H1 (cell line): ENCODE data around the gene F10. TPM values are rescaled to one million over a fixed set of nuclear protein-coding genes. Genes with fewer than 3 reads are reported as not detected.

Experiments used
- ASH2L ChIP-seq: fragments of 200-600, 300-600 bp; sonication (generic); IDR thresholded peaks from one replicate; pipeline ENCODE4 v1.7.1; 2017; ENCODE audit warnings: low read length
- BACH1 ChIP-seq: IDR thresholded peaks from 2 replicates; pipeline ENCODE4 v1.6.1; 2012; ENCODE audit warnings: low read length, improper control_type of control experiment
- CBX5 ChIP-seq: fragments of 300-800, 300-1000 bp; sonication (generic); IDR thresholded peaks from 2 replicates; pipeline ENCODE4 v1.7.1; 2016; ENCODE audit warnings: antibody characterized with exemption, low read length, low read depth
- CEBPB ChIP-seq: IDR thresholded peaks from 2 replicates; pipeline ENCODE4 v1.6.1; 2012; ENCODE audit warnings: low read depth, low read length
- CHD1 ChIP-seq: IDR thresholded peaks from 2 replicates; pipeline ENCODE4 v1.6.1; 2012; ENCODE audit warnings: low read depth, low read length, improper control_type of control experiment
- EP300 ChIP-seq, 2 experiments: IDR thresholded peaks; 1 replicate in 1 of 2; 2 replicates in 1 of 2; pipeline ENCODE4 v1.6.1; 2011 to 2012; ENCODE audit warnings: low read depth in 2 of 2, low read length in 2 of 2, mild to moderate bottlenecking in 2 of 2, borderline replicate concordance in 1 of 2, inconsistent platforms in 1 of 2, moderate library complexity in 1 of 2
- JUN ChIP-seq: IDR thresholded peaks from 2 replicates; pipeline ENCODE4 v1.6.1; 2011; ENCODE audit warnings: low read depth, mild to moderate bottlenecking, improper control_type of control experiment, low read length
- KDM1A ChIP-seq: fragments of 200-600, 300-600 bp; sonication (generic); IDR thresholded peaks from 2 replicates; pipeline ENCODE4 v1.7.1; 2016; ENCODE audit warnings: mild to moderate bottlenecking, low read length, borderline replicate concordance
- KDM4A ChIP-seq: IDR thresholded peaks from one replicate; pipeline ENCODE4 v1.7.1; 2012; ENCODE audit warnings: low read depth, mild to moderate bottlenecking, moderate library complexity, low read length, inconsistent platforms; ENCODE audit not compliant: severe bottlenecking
- MAFK ChIP-seq: IDR thresholded peaks from 2 replicates; pipeline ENCODE4 v1.6.1; 2012; ENCODE audit warnings: low read depth, mild to moderate bottlenecking, improper control_type of control experiment, low read length
- NANOG ChIP-seq: IDR thresholded peaks from 2 replicates; pipeline ENCODE4 v1.6.1; 2011; ENCODE audit warnings: low read length, low read depth, mild to moderate bottlenecking, inconsistent platforms; ENCODE audit not compliant: insufficient read depth, poor library complexity, severe bottlenecking
- NRF1 ChIP-seq: IDR thresholded peaks from 2 replicates; pipeline ENCODE4 v1.6.1; 2011; ENCODE audit warnings: mild to moderate bottlenecking, low read depth, low read length, improper control_type of control experiment
- PHF8 ChIP-seq: fragments of 200-600 bp; sonication (generic); conservative IDR thresholded peaks from 2 replicates; pipeline ENCODE4 v1.7.1; 2012; ENCODE audit warnings: low read depth, mild to moderate bottlenecking, inconsistent platforms, low read length, moderate library complexity
- RBBP5 ChIP-seq: IDR thresholded peaks from 2 replicates; pipeline ENCODE4 v1.7.1; 2012; ENCODE audit warnings: low read depth, mild to moderate bottlenecking, inconsistent platforms, low read length, moderate library complexity, borderline replicate concordance
- RFX5 ChIP-seq: IDR thresholded peaks from 2 replicates; pipeline ENCODE4 v1.6.1; 2011; ENCODE audit warnings: low read depth, low read length, improper control_type of control experiment, borderline replicate concordance
- RXRA ChIP-seq: IDR thresholded peaks from 2 replicates; pipeline ENCODE4 v1.6.1; 2011; ENCODE audit warnings: low read depth, mild to moderate bottlenecking, low read length, moderate library complexity; ENCODE audit not compliant: insufficient read depth
- SIN3A ChIP-seq, 2 experiments: IDR thresholded peaks in 1 of 2; conservative IDR thresholded peaks in 1 of 2; 2 replicates each; pipeline ENCODE4 v1.6.1; 2011 to 2012; ENCODE audit warnings: low read length in 2 of 2, improper control_type of control experiment in 1 of 2, low read depth in 1 of 2, mild to moderate bottlenecking in 1 of 2
- SUZ12 ChIP-seq: fragments of 200-600 bp; sonication (generic); IDR thresholded peaks from 2 replicates; pipeline ENCODE4 v1.6.1; 2012; ENCODE audit warnings: mild to moderate bottlenecking, inconsistent platforms, low read length, moderate library complexity, mixed read lengths
- TAF7 ChIP-seq: optimal IDR thresholded peaks from 2 replicates; pipeline ENCODE3; 2011; ENCODE audit warnings: low read depth, mild to moderate bottlenecking, inconsistent platforms, low read length, moderate library complexity, borderline replicate concordance
- TCF12 ChIP-seq: IDR thresholded peaks from 2 replicates; pipeline ENCODE4 v1.6.1; 2011; ENCODE audit warnings: low read depth, mild to moderate bottlenecking, low read length
- polyA plus RNA-seq, 7 experiments: library from polyadenylated mRNA; depleted of rRNA in 3 of 7; stranded (reverse) in 5 of 7; unstranded in 2 of 7; fragments of >200 nt in 5 of 7; fragments of 200-250 nt in 2 of 7; gene quantifications; 1 replicate in 5 of 7; 2 replicates in 1 of 7; 4 replicates in 1 of 7; pipeline versions ENCODE4 v1.2.1 to v1.2.3, GENCODE V29; 2011 to 2013; ENCODE audit warnings: missing spikeins in 2 of 7, mixed read lengths in 2 of 7
- total RNA-seq: library from RNA; stranded (reverse); fragmentation: NEBNext Ultra II Directional; extraction: Animal tissue kit (Norgen Biotek cat#: 25700); gene quantifications from 2 replicates; pipeline ENCODE4 v1.2.1, GENCODE V29; 2021
- TF ChIP-seq, protein P1 (sequence below): IDR thresholded peaks from 2 replicates; pipeline ENCODE4 v1.6.1; 2012; ENCODE audit warnings: inconsistent platforms
- TF ChIP-seq, protein P2 (sequence below): IDR thresholded peaks from 2 replicates; pipeline ENCODE4 v1.6.1; 2011; ENCODE audit warnings: low read length, improper control_type of control experiment

F10 gene
- total and polyA plus RNA-seq, 2 of the 8 experiments (the other 6 are each of a cell fraction or from before 2014, with no cell fraction given): 2.0 to 4.2 TPM

DNA sequence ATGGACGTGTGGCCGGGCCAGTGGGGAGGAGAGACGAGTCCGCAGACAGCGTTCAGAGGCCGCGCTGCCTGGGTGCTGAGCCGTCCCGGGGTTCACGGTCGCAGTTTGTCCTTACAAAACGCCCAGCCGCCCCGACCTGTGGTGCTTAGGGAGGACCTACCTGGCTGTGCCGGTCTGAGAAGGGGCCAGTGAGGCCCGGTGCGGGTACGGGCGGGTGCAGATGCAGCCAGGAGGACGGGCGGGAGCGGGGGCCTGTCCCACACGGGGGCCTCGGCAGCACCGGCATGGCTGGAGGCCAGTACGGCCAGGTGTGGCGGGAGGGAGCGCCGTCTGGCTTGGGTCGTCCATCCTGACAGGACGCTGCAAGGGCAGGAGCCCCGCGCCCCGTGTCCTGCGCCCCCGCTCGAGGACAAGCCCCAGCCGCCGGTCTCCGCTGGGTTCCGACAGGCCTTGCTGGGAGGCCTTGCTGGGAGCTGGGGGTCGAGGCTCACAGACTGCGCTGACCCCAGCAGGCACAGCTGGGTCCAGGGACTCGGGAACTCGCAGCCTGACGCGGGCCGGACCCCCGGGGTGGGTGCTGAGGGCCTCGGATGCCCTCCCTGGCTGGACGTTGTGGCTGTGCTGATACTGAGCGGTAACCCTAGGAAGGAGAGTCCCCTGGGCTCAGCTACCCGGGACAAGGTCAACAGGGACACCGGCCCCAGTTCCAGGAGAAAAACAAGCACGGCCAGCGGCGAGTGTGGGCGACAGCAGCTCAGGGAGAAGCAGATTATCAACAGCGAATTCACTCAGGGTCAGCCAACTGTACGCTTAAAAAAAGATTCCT is 30.6 kb downstream of the F10 start (continued):
- TF ChIP-seq RBBP5: peak; percentile 61; the same call in 1 of the 2 replicates
- TF ChIP-seq, protein P1, sequence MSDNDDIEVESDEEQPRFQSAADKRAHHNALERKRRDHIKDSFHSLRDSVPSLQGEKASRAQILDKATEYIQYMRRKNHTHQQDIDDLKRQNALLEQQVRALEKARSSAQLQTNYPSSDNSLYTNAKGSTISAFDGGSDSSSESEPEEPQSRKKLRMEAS: peak; percentile 69
- TF ChIP-seq JUN: no peak
- TF ChIP-seq, protein P2, sequence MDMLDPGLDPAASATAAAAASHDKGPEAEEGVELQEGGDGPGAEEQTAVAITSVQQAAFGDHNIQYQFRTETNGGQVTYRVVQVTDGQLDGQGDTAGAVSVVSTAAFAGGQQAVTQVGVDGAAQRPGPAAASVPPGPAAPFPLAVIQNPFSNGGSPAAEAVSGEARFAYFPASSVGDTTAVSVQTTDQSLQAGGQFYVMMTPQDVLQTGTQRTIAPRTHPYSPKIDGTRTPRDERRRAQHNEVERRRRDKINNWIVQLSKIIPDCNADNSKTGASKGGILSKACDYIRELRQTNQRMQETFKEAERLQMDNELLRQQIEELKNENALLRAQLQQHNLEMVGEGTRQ: no peak
- no peak for TF ChIP-seq RFX5
- no peak for TF ChIP-seq PHF8
- TF ChIP-seq TAF7: no peak
- TF ChIP-seq EP300 (IDR thresholded peaks at IDR 0.05; ENCODE audit: borderline replicate concordance in 1 of 2, low read depth in 2 of 2, low read length in 2 of 2): no peak
- no peak for TF ChIP-seq NRF1
- TF ChIP-seq CBX5: no peak
- peak; percentile 71 for TF ChIP-seq KDM4A
- TF ChIP-seq CEBPB: no peak
- no peak for TF ChIP-seq TCF12
- TF ChIP-seq RXRA: no peak
- TF ChIP-seq MAFK: no peak
- no peak for TF ChIP-seq KDM1A
- TF ChIP-seq SIN3A (conservative IDR thresholded peaks at IDR 0.05 in 1 of 2, IDR thresholded peaks at IDR 0.05 in 1 of 2; ENCODE audit: low read depth in 1 of 2, low read length in 2 of 2): 0 out of 4 replicates have a peak, but pooled peaks of 1 of the 2 experiments have one; percentile 25
- peak; percentile 68 for TF ChIP-seq ASH2L
- no peak for TF ChIP-seq BACH1
- TF ChIP-seq SUZ12: peak; percentile 65
- no peak for TF ChIP-seq CHD1
- TF ChIP-seq NANOG: no peak
